Fibroblast of the conjunctiva (primary cell): Measurements from ENCODE around the gene ISM1.

Source experiments
- DNase-seq: peaks from one replicate; pipeline ENCODE4 v3.0.0-alpha.2; 2010; ENCODE audit warnings: low read depth

Gene ISM1

DNA sequence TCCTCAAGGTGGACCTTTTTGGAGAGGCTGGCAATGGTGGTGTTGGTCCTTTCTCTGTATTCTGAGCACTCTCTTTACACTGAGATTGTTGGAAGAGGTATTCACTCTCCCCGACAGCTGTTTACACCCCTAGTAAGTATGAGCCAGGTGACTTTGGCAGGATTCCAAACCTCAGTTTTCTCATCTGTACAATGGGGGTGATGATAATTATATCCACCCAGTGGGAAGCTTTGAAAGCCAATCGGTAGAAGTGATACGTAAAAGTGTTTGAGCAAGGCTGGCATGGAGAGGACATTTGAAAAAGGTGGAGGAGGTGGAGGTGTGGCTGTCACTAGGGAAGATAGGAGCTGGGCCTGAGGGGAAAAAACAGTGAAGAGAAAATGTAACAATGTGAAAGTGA lies 35.5 kb downstream of the ISM1 start:
- DNase-seq = no peak

DNA sequence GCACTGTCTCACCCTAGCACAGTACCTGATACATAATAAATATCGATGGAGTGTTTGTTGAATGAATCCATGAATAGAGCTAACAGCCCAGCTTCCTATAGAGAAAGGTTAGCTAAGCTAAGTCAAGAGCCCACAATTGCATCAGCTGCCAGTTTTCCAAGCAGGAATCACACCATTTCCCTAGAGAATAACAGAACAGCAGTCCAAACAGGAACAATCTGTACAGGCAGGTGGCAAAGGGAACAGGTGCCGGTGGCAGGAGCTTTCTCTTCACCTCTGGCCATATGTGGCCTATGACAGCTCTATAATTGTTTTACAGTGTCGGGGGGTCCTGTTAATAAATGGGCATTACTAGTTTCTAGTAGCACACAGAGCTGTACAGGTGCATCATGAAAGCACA lies 38.8 kb downstream of the ISM1 start:
- DNase-seq = no peak

DNA sequence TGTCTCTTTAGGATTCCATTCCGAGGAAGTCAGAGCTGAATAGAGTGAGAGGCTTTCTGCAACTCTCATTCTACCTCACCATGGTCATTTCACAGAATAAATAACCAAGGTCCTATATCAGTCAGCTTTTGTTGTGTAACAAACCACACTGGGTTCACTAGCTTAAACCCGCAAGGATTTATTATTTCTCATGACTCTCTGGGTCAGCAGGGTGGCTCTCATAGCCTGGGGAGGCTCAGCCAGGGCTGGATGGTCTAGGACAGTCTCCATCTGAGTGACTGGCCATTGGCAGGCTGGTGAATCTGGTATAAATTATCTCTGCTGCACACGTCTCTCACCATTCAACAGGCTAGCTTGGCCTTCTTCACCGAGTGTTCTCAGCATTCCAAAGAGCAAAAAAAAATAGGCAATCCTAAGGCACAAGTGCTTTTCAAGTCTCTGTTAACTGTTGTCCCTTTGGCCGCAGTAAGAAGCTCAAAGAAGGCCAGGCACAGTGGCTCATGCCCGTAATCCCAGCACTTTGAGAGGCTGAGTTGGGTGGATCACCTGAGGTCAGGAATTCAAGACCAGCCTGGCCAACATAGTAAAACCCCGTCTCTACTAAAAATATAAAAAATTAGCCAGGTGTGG lies 39.7 kb downstream of the ISM1 start:
- no peak for DNase-seq

DNA sequence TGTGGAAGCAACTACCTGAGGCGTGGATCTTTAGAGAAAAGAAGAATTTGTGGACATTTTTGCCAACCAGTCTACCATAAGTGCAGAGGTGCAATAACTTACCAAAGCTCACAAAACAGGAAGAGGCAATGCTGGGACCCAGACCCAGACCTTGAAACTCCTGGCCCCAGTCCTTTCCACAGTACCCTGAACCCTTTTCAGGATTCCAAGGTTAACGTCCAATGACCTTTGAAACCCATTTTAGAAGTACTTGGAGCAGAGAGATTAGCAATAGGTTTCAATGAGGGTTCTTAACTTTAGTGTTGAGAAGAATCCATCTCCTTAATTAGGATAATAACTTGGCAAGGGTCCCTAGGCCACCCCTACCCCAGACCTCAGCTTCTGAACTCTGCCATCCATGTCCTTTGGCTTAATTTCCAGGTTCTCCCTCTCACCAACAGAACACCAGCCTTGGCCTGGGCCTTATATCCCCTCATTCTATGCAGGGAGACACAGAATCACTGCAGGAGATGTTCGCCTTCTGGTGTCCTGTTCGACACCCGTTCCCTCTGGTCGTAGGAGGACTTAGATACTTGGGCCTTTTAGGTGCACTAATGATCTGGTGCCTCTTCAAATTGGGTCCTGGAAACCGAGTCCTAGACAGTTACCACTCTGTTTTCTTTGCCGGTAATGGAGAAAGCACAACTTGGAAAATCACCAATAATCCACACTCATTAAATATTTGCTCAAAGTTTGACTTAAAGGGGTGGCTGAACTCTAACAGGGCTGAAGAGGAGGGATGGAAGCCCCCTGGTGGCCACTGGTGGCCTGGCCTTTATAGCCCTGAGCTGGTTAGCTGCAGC lies 40.6 kb downstream of the ISM1 start:
- peak; percentile 40 for DNase-seq

DNA sequence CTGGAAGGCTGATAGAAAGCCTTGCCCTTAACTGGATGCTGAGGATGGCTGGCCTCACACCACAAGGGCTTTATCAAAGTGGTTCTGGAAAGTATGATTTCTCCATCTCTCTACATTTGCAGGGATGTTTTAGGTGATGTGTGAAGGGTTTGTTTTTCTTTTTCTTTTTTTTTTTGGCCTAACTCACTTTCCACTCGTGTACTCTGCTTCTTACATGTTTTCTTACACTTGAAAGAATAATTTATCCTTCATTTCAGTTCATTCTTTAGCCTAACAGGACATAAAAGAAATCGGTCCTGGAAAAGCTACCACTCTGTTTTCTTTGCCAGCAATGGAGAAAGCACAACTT lies 41.2 kb downstream of the ISM1 start:
- no peak for DNase-seq

DNA sequence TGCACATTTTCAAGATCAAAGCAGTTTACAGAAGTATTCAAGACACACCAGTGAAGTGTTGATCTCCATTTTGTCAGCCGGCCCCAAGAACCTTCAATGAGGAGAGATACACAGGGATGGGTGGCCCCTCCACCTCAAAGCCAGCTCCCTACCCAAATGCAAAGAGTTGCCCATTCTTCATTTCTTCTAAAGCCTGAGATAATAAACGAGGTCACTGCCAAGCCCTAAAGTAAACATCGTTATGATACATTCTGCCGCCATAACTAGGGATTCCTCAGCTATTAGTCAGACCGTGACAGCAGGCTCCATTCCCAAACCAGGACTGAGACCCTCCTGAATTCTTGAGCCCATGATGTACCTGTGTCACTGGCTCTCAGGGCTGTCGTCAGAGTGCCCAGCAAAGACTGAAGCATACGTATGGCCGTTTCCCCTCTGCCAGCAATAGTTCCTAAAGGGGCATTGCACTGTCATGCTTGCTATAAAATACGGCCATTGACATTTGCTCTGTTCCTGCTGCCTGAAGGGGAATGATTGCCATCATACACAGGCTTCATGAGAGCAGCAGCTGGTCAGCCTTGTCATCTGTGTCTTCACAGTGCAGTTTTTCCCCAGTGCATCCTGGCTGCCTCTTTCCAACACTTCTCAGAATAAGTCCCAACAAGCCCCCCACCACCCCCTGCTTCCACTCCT lies 41.7 kb downstream of the ISM1 start:
- DNase-seq = no peak

DNA sequence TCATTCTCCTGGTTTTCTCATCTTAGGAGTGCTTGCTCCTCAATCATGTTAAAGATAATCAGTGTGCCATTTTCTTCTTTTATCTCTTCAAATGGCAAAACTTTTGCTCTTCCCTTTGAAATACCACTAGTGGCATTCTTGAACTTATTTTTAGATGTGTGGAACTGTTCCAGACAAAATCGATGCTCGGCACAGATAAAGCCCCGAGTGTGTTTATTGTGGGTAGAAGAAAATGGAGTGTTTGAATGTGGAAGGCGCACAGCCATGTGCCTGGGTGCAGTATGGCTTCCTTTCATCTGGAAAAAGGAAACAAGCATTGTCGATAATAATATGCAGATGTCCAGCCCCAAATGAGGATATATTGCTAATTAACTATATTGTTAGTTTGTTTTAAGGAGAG lies 42.4 kb downstream of the ISM1 start:
- DNase-seq = no peak

DNA sequence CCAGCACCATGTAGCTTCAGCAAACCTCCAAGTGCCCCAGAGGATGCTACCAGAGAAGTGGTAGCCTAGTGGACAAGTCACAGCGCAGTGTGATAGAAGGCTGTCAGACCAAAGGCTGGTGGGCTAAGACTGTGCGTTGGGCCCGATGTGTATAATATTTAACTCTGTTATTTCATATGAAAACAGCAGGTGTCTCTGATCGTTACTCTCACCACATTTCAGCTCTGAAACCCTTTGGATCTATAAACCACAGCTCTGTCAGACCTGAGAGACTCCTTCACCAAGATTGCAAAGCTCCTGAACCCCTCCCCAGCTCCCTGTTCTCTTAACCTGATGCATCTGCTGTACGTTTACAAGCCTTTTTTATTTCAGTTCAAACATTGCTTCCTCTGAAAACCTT lies 43.8 kb downstream of the ISM1 start:
- DNase-seq = no peak

DNA sequence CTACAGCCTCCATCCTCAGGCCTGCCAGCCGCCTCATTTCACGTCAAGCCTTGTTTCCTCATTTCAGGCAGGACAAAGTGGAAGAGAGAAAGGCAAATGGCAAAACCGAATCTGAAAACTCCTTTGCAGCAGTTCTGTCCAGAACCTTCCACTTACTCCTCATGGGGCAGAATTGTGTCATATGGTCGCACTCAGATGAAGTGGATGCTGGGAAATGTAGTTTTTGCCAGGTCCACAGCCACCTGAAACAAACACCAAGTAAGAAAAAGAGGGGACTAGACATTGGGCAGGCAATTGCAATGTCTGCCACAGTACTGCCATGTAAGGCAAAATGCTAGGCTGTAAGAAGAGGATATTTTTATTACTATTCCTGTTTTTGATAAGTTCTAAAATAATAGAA lies 44.9 kb downstream of the ISM1 start:
- DNase-seq = no peak

DNA sequence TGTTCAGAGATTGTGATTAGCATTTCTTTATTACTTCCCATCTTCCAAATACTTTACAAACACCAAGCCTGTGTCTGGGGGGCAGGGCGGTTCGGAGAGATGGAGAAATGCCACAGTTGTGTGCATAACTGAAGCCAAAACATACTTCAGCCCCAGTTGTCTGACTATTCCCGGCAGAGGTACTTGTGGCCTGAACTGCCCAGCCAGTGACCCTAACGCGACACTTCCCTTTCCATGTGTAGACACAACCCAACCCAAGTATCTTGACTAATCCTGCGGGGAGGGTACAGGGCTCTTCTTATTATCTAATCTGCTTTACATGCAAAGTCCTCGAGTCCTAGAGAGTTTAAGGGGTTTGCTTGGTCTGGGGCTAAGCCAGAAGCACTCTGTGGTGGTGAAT lies 46.2 kb downstream of the ISM1 start:
- DNase-seq = no peak

DNA sequence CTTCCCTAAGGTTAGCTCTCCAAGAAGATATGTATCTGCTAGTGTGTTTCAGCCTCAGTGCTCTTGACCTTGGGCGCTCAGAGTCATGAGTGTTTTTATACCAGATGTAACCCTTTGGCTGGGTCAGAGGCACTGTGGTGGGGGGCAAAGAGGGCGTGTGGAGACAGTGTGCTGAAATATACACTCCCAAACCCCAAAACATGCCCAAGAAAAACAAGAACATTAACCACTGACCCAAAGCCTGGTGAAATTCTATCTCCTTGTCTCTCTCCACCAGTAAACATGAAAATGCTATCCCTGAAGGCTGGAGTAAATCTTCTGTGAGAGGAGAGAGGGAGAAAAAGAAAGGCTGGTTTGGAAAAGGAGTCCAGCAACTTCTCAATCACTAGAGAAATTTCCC lies 47.9 kb downstream of the ISM1 start:
- DNase-seq = no peak

DNA sequence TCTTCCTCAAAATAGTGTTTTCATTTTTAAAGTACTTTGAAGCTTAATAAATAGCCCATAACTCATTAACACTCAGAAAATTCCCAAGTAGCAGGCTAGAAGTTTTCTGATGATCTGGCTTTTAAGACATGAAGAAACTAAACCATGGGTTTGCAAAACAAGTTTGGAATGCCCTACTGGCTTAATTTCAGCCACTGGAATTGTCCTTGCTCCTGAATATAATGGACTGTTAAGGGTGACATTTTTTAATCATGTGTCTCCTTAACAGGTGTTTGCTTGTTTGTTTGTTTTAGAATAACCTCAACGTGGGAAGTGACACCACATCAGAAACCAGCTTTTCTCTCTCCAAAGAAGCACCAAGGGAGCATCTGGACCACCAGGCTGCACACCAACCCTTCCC lies 49.1 kb downstream of the ISM1 start:
- no peak for DNase-seq

DNA sequence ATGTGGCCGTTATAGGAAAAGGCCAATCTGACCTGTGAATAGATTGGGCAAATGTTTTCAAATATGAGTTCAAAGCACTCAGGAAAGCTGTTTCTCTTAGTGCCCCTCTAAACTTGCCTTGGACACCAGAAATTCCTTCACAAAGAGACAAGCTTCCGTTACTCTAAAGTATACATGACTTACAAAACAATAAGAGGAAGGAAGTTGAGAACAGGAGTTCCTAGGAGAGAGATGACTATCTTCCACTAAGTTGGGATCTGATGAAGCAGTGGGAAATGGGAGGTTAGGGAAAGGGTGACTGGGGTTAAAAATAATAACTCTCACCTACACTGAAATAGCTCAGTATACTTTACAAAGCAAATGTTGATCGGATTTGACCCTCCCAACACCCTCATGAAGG lies 50.0 kb downstream of the ISM1 start:
- no peak for DNase-seq

DNA sequence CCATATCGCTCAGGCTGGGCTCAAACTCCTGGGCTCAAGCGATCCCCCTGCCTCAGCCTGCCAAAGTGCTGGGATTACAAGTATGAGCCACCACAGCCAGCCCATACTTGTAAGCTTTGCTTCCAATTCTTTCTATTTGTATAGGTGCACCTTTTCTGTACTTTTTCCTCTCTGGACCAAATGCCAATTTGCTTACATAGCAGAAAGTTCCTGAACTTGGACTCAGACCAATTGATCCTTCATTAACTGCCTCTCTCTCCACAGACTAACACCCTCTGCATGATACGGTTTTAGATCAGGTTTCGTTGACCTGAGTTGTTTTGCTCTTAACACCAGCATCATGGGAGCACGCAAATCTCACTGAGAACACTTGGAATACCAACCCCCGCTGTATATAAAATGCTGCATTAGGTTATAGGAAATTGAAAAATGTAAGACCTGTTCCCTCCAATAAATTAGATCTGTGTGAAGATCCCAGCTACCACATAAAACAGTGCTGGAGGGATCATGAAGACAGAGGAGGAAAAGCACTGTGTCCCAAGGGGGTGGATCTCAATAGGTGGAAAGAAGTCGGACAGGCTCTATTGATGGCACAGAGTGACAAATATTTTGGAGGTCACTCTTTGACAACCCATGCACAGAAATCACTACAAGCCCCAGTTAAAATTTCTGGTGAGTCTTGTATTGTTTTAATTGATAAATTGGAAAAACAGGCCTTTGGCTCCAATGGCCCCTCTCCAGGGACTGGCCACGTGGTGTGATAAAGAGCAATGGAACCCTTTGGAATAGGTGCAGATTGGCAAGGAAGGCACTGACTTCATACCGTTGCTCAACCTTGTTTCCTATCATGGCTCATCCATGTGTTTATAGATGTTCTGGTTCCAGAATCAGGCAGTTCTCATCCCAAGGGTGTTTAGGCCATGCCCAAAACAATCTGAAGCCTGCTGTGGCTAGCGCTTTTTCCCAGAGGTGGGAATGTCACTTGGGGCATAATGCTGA lies 51.2 kb downstream of the ISM1 start:
- no peak for DNase-seq

DNA sequence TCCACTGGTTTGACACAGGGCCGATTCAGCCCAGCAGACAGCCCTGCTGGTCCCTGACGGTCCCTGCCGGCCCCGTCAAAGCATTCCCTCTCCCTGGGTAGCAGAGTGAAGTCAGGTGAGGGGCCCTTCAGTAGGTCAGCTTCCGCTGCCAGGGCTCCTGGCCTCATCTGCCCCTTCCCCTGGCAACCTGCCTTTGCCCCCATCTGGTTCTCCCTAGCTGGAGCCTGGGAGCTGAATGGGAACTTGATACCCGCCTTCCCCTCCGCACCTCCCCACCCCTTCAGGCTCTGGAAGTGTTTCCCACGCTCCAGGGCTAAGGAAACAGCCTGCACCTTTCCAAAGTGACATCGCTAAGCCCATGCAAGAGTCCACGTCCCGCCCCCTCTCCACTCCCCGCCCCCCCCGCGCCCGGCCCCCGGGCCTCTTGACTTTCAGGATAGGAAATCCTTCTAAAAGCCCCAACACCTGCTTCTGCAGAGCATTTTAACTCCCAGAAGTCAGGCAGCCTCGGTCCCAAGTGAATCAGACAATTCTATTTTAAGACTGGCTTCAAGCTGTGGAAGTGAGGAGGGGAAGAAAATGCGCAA lies 53.3 kb downstream of the ISM1 start:
- DNase-seq = no peak

DNA sequence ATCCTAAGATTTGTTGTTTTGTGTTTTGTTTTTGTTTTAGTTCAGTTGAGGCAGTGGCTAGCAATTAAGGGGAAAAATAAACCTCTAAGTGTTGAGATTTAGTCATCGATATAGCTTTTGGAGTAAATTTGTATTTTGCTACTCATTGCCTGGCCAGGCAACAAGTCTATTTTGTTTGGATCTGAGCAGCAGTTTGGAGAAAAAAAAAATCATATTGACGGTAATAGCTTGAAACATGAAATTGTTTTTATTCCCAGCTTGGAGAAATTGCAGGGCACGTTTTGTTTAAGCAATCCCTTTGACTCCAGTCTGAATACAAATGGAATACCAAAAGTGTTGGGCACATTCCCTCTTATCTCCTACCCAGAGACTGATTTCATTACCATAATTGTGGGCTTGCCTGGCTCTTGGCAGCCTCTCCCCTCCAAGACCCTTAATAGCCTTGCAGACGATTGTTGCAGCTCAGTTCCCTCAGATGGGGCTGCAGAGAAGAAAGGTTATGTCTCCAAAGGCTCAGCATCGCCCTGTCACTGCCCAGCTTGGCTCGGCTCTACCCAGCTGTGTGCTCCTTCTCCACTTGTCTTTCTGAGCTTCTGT lies 56.0 kb downstream of the ISM1 start:
- no peak for DNase-seq

DNA sequence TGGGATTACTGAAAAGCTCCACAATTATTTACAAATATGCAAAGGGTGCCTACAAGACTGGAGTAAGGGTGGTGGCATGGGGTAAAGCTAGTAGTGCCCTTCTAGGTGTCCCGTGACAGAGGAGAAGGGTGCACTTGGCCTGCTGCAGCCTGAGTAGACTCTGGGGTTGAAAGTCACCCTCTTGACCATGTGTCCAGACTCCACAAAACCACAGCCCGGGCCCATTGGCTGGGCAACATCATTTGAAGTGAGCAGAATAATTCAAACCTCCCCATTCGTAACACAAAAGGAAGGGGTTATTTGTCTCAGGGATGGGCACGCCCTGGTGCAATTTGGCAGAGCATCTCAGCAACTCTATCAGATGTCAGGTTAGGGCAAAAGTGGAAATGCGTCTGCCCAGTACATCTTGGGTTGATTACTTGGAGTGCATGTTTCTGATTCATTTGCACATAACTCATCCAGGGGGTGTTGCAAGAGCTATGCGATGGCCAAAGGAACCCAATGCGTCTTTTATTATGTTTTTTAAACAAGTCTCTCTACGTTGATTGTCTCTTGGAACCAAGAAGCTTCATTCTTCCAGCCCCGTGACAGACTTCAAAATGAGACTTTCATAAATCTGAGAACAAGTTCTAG lies 56.7 kb downstream of the ISM1 start:
- DNase-seq = peak; percentile 71

DNA sequence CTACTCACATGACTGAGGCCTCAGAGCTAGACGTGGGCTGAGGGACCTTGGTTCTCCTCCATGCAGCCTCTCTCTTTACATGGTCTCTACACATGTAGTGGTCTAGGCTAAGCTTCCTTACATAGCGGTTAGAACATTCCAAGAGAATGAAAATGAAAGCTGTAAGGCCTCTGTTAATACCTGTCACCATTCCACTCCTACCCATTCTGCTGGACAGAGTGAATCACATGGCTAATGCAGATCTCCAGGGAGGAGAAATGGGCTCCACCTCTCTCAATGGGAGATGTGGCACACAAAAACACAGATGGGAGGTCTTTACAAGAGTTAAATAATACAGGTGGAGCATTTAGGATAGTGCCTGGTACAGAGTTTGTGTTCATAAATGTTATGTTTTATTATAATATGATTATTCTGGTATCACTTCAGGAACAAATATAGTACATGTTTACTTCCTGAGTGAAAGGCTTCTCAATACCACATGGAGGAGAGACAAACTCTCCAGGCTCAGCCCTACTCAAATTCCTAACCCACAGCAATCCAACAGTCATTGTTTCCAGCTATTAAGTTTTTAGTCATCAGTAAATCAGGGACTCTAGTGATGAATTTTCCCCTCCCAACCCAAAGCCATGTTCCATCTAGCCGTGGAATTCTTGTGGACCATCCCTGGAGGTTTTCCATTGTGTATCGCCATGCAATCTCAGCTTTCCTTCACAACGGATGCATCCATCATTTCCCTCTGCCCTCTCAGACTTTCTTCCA lies 57.9 kb downstream of the ISM1 start:
- no peak for DNase-seq

DNA sequence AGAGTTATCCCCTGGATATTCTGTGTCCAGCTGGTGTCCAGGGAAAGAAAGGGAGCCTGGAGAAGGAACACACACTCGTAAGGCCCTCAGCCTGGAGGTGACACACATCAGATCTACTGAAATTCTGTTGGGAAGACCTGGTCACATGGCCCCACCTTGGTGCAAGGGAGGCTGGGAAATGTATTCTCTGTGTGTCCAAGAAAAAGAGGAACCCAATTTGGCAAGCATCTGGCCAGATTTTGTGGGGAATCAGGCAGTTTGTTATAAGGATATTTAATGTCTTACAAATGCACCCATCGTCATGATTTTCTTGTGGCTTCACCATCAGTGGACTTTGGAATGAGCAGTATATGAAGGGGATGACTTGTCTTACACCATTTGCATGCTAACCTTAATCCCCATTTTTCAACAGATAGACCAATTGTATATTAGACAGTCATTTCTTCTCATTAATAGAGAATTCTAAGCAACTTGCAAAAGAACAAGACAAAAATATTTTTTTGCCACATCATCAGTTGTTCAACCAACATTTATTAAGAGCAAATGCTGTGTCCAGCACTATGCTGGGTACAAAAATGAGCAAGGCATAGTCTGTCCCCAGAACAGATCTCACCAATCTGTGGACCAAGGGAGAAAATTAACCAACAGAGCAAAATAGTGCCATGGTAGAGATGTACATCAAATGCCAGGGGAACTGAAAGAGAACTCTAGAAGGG lies 59.7 kb downstream of the ISM1 start:
- no peak for DNase-seq
